H9 (cell line): ENCODE results near the gene CYB5RL. TPM values are rescaled to one million over a fixed set of nuclear protein-coding genes. Genes with fewer than 3 reads are reported as not detected.
A peak's percentile ranks its signal among the peaks of the same experiment; 100 is the strongest.

Experiments
- DNase-seq: peaks from one replicate; pipeline ENCODE4 v3.0.0-alpha.2; 2017
- H2AFZ ChIP-seq: one replicate; pipeline ENCODE4 v1.6.1; 2013; ENCODE audit warnings: mild to moderate bottlenecking, low read length, control low read depth, moderate library complexity
- H2AK5ac ChIP-seq: 2 replicates; pipeline ENCODE4 v1.6.1; 2013; ENCODE audit warnings: low read length, control low read depth, mixed read lengths; ENCODE audit not compliant: insufficient read length
- H2BK120ac ChIP-seq: one replicate; pipeline ENCODE4 v1.6.1; 2013; ENCODE audit warnings: low read depth, mild to moderate bottlenecking, low read length, control low read depth, inconsistent platforms; ENCODE audit not compliant: poor library complexity, severe bottlenecking
- H2BK12ac ChIP-seq: 2 replicates; pipeline ENCODE4 v1.6.1; 2013; ENCODE audit warnings: low read length, control low read depth, mixed read lengths, low read depth; ENCODE audit not compliant: insufficient read length
- H2BK15ac ChIP-seq: 2 replicates; pipeline ENCODE4 v1.6.1; 2013; ENCODE audit warnings: low read depth, low read length, control low read depth
- H2BK20ac ChIP-seq: one replicate; pipeline ENCODE4 v1.6.1; 2013; ENCODE audit warnings: low read depth, mild to moderate bottlenecking, low read length, control low read depth, inconsistent platforms; ENCODE audit not compliant: poor library complexity, severe bottlenecking
- H2BK5ac ChIP-seq: 2 replicates; pipeline ENCODE4 v1.6.1; 2013; ENCODE audit warnings: low read length, control low read depth, mixed read lengths; ENCODE audit not compliant: insufficient read length
- H3K14ac ChIP-seq: 2 replicates; pipeline ENCODE4 v1.6.1; 2013; ENCODE audit warnings: low read length, control low read depth; ENCODE audit not compliant: insufficient read depth
- H3K18ac ChIP-seq: 2 replicates; pipeline ENCODE4 v1.6.1; 2013; ENCODE audit warnings: low read depth, mild to moderate bottlenecking, mixed read lengths, low read length, control low read depth; ENCODE audit not compliant: insufficient read length
- H3K23ac ChIP-seq: 2 replicates; pipeline ENCODE4 v1.6.1; 2013; ENCODE audit warnings: low read length, control low read depth, mixed read lengths, low read depth; ENCODE audit not compliant: insufficient read length
- H3K23me2 ChIP-seq: 2 replicates; pipeline ENCODE4 v1.6.1; 2013; ENCODE audit warnings: low read depth, mild to moderate bottlenecking, mixed read lengths, low read length, control low read depth; ENCODE audit not compliant: insufficient read length, poor library complexity, severe bottlenecking
- H3K27ac ChIP-seq: 2 replicates; pipeline ENCODE4 v1.5.1; 2013; ENCODE audit warnings: low read length, control low read depth, mixed read lengths, low read depth; ENCODE audit not compliant: insufficient read length
- H3K27me3 ChIP-seq: 2 replicates; pipeline ENCODE4 v1.6.1; 2013; ENCODE audit warnings: low read length, control low read depth, inconsistent platforms; ENCODE audit not compliant: insufficient read depth
- H3K4ac ChIP-seq: 2 replicates; pipeline ENCODE4 v1.6.1; 2013; ENCODE audit warnings: low read depth, mild to moderate bottlenecking, control low read depth, inconsistent platforms, low read length, moderate library complexity
- H3K4me1 ChIP-seq: 2 replicates; pipeline ENCODE4 v1.6.1; 2013; ENCODE audit warnings: low read length, control low read depth, inconsistent platforms; ENCODE audit not compliant: insufficient read depth
- H3K4me2 ChIP-seq: 2 replicates; pipeline ENCODE4 v1.6.1; 2013; ENCODE audit warnings: low read length, control low read depth, mixed read lengths; ENCODE audit not compliant: insufficient read length, insufficient read depth
- H3K56ac ChIP-seq: 2 replicates; pipeline ENCODE4 v1.6.1; 2013; ENCODE audit warnings: low read depth, mild to moderate bottlenecking, mixed read lengths, low read length, control low read depth; ENCODE audit not compliant: insufficient read length
- H3K79me1 ChIP-seq: 2 replicates; pipeline ENCODE4 v1.6.1; 2013; ENCODE audit warnings: low read depth, mild to moderate bottlenecking, moderate library complexity, low read length, control low read depth, inconsistent platforms; ENCODE audit not compliant: insufficient read depth, poor library complexity, severe bottlenecking
- H3K79me2 ChIP-seq: 2 replicates; pipeline ENCODE4 v1.6.1; 2013; ENCODE audit warnings: low read length, control low read depth, inconsistent platforms; ENCODE audit not compliant: insufficient read depth
- H3K9ac ChIP-seq: 2 replicates; pipeline ENCODE4 v1.6.1; 2013; ENCODE audit warnings: low read length, control low read depth, mixed read lengths; ENCODE audit not compliant: insufficient read length; ENCODE audit errors: extremely low read depth
- H3K9me3 ChIP-seq: one replicate; pipeline ENCODE4 v1.6.1; 2013; ENCODE audit warnings: low read depth, low read length, inconsistent platforms; ENCODE audit not compliant: control insufficient read depth
- H3T11ph ChIP-seq: one replicate; pipeline ENCODE4 v1.6.1; 2013; ENCODE audit warnings: mild to moderate bottlenecking, low read length, control low read depth, inconsistent platforms
- H4K20me1 ChIP-seq: one replicate; pipeline ENCODE4 v1.6.1; 2013; ENCODE audit not compliant: control insufficient read depth, insufficient read length, insufficient read depth
- H4K5ac ChIP-seq: 2 replicates; pipeline ENCODE4 v1.6.1; 2013; ENCODE audit warnings: low read depth, mild to moderate bottlenecking, mixed read lengths, low read length, control low read depth; ENCODE audit not compliant: insufficient read length
- H4K8ac ChIP-seq: replicated peaks from 2 replicates; pipeline ENCODE4 v1.6.1; 2013; ENCODE audit warnings: low read length, control low read depth, mixed read lengths, low read depth; ENCODE audit not compliant: insufficient read length
- H4K91ac ChIP-seq: 2 replicates; pipeline ENCODE4 v1.6.1; 2013; ENCODE audit warnings: low read depth, mild to moderate bottlenecking, moderate library complexity, mixed read lengths, low read length, control low read depth; ENCODE audit not compliant: insufficient read length
- H3K27ac Mint-ChIP-seq, 3 experiments: 2 replicates in 2 of 3; 3 replicates in 1 of 3; pipeline ENCODE4 v1.8.0; 2020 to 2021; ENCODE audit warnings: mixed read lengths in 3 of 3, mild to moderate bottlenecking in 1 of 3, moderate library complexity in 1 of 3
- H3K27me3 Mint-ChIP-seq: 2 replicates; pipeline ENCODE4 v1.8.0; 2021; ENCODE audit warnings: low read depth, mild to moderate bottlenecking, moderate library complexity, mixed read lengths
- H3K36me3 Mint-ChIP-seq, 3 experiments: 2 replicates in 2 of 3; 3 replicates in 1 of 3; pipeline ENCODE4 v1.8.0; 2020 to 2021; ENCODE audit warnings: low read depth in 3 of 3, mixed read lengths in 3 of 3; ENCODE audit not compliant: insufficient read depth in 1 of 3
- H3K4me1 Mint-ChIP-seq, 2 experiments: 2 replicates each; pipeline ENCODE4 v1.8.0; 2020; ENCODE audit warnings: mixed read lengths in 2 of 2
- H3K4me3 Mint-ChIP-seq, 2 experiments: 2 replicates in 1 of 2; 3 replicates in 1 of 2; pipeline ENCODE4 v1.8.0; 2020 to 2021; ENCODE audit warnings: mild to moderate bottlenecking in 2 of 2, mixed read lengths in 2 of 2, moderate library complexity in 1 of 2
- H3K9me3 Mint-ChIP-seq, 2 experiments: 2 replicates in 1 of 2; 3 replicates in 1 of 2; pipeline ENCODE4 v1.8.0; 2020; ENCODE audit warnings: mild to moderate bottlenecking in 2 of 2, mixed read lengths in 2 of 2, moderate library complexity in 1 of 2
- WGBS: extraction: QIAGEN DNeasy Blood & Tissue Kit; methylation state at CpG from one replicate; pipeline ENCODE4 v1.1.7; 2013; ENCODE audit warnings: missing lambda C conversion rate, low lambda C conversion rate, mixed read lengths; ENCODE audit not compliant: insufficient read length; ENCODE audit errors: extremely low coverage; 5-methylcytosine and 5-hydroxymethylcytosine counted together
- total RNA-seq: library from RNA; stranded (reverse); gene quantifications from 2 replicates; pipeline ENCODE4 v1.2.1, GENCODE V29; 2021
- TF ChIP-seq, protein P1 (sequence below): fragments of 200-600 bp; sonication (generic); conservative IDR thresholded peaks from 3 replicates; pipeline ENCODE4 v1.8.0; 2021; ENCODE audit warnings: antibody characterized with exemption, mild to moderate bottlenecking

Gene CYB5RL
- total RNA-seq, 1 experiment from 2014 or later, result 12.6 TPM

DNA sequence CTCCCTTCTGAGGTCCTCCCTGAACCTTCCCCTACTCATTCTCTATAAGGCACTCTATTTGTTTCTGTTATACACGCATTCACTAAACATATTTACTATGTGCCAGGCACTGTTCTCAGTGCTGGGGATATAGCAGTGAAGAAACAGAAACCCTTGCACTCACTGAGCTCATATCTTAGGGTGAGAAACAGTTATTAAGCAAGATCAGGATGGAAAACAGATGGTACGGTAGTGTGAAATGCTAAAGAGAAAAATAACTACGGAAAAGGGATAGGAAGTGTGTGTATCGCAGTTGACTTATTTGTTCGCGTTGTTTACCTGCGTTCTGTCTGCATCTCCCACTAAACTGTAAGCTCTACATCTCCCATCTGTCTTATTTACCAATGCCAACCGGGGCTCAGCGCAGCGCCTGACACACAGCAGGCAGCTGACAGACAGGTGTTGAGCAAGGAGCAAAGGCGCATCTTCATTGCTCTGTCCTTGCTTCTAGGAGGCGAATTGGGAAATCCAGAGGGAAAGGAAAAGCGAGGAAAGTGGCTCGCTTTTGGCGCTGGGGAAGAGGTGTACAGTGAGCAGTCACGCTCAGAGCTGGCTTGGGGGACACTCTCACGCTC is 572 bp downstream of the CYB5RL start:
- no peak overlapping the region for H2BK15ac ChIP-seq
- Mint-ChIP-seq H3K4me3 (peak overlapping the region; percentile 97 to 98), H3K27ac (peak overlapping the region in 1 of 3 experiments; percentile 69; a peak in 2 of 7 replicates), H3K36me3 (peaks cover 7 to 29% (median 17%) of the 10 kb centered on the region in 3 experiments; a peak in 6 of 7 replicates), H3K4me1 (peaks cover 15 to 20% of the 10 kb centered on the region in 2 experiments), H3K9me3 (no peaks in the 10 kb centered on the region; a peak in 1 of 5 replicates), H3K27me3 (peaks cover 3% of the 10 kb centered on the region; the same call in 1 of the 2 replicates)
- H3T11ph ChIP-seq, result no peak overlapping the region
- H3K9ac ChIP-seq, result peak overlapping the region; percentile 77
- no peak overlapping the region for H4K8ac ChIP-seq
- H3K14ac ChIP-seq, result no peak overlapping the region
- DNase-seq, result no peak
- H4K91ac ChIP-seq, result no peak overlapping the region
- H2BK120ac ChIP-seq, result no peak overlapping the region
- no peak overlapping the region for H3K4ac ChIP-seq
- H3K4me2 ChIP-seq, result peak overlapping the region; percentile 92
- no peak overlapping the region for H3K27ac ChIP-seq
- peaks cover 12% of the 10 kb centered on the region for H3K23me2 ChIP-seq
- H2BK20ac ChIP-seq, result no peak overlapping the region
- TF ChIP-seq, protein P1, sequence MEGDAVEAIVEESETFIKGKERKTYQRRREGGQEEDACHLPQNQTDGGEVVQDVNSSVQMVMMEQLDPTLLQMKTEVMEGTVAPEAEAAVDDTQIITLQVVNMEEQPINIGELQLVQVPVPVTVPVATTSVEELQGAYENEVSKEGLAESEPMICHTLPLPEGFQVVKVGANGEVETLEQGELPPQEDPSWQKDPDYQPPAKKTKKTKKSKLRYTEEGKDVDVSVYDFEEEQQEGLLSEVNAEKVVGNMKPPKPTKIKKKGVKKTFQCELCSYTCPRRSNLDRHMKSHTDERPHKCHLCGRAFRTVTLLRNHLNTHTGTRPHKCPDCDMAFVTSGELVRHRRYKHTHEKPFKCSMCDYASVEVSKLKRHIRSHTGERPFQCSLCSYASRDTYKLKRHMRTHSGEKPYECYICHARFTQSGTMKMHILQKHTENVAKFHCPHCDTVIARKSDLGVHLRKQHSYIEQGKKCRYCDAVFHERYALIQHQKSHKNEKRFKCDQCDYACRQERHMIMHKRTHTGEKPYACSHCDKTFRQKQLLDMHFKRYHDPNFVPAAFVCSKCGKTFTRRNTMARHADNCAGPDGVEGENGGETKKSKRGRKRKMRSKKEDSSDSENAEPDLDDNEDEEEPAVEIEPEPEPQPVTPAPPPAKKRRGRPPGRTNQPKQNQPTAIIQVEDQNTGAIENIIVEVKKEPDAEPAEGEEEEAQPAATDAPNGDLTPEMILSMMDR, result no peak
- peaks cover 3% of the 10 kb centered on the region; the same call in 1 of the 2 replicates for H3K4me1 ChIP-seq
- H3K79me1 ChIP-seq, result peaks cover 5% of the 10 kb centered on the region
- H3K23ac ChIP-seq, result no peak overlapping the region
- no peak overlapping the region for H2BK5ac ChIP-seq
- H4K5ac ChIP-seq, result no peak overlapping the region
- no peak overlapping the region for H2AFZ ChIP-seq
- no peak overlapping the region for H3K56ac ChIP-seq
- H3K18ac ChIP-seq, result no peak overlapping the region
- WGBS, result no CpG with 5 or more reads among the region's 17 CpGs
- H4K20me1 ChIP-seq, result no peaks in the 10 kb centered on the region
- H2AK5ac ChIP-seq, result no peak overlapping the region
- H3K27me3 ChIP-seq, result no peaks in the 10 kb centered on the region
- H3K79me2 ChIP-seq, result peaks cover 13% of the 10 kb centered on the region; the same call in 1 of the 2 replicates
- H3K9me3 ChIP-seq, result no peaks in the 10 kb centered on the region
- H2BK12ac ChIP-seq, result no peak overlapping the region
